H9 (cell line): ENCODE data around the gene PRR5L. TPM values are rescaled to one million over a fixed set of nuclear protein-coding genes. Genes with fewer than 3 reads are reported as not detected.

Experiments
- DNase-seq: peaks from one replicate; pipeline ENCODE4 v3.0.0-alpha.2; 2017
- H2AFZ ChIP-seq: one replicate; pipeline ENCODE4 v1.6.1; 2013; ENCODE audit warnings: mild to moderate bottlenecking, low read length, control low read depth, moderate library complexity
- H2AK5ac ChIP-seq: 2 replicates; pipeline ENCODE4 v1.6.1; 2013; ENCODE audit warnings: low read length, control low read depth, mixed read lengths; ENCODE audit not compliant: insufficient read length
- H2BK120ac ChIP-seq: one replicate; pipeline ENCODE4 v1.6.1; 2013; ENCODE audit warnings: low read depth, mild to moderate bottlenecking, low read length, control low read depth, inconsistent platforms; ENCODE audit not compliant: poor library complexity, severe bottlenecking
- H2BK12ac ChIP-seq: 2 replicates; pipeline ENCODE4 v1.6.1; 2013; ENCODE audit warnings: low read length, control low read depth, mixed read lengths, low read depth; ENCODE audit not compliant: insufficient read length
- H2BK15ac ChIP-seq: 2 replicates; pipeline ENCODE4 v1.6.1; 2013; ENCODE audit warnings: low read depth, low read length, control low read depth
- H2BK20ac ChIP-seq: one replicate; pipeline ENCODE4 v1.6.1; 2013; ENCODE audit warnings: low read depth, mild to moderate bottlenecking, low read length, control low read depth, inconsistent platforms; ENCODE audit not compliant: poor library complexity, severe bottlenecking
- H2BK5ac ChIP-seq: 2 replicates; pipeline ENCODE4 v1.6.1; 2013; ENCODE audit warnings: low read length, control low read depth, mixed read lengths; ENCODE audit not compliant: insufficient read length
- H3K14ac ChIP-seq: 2 replicates; pipeline ENCODE4 v1.6.1; 2013; ENCODE audit warnings: low read length, control low read depth; ENCODE audit not compliant: insufficient read depth
- H3K18ac ChIP-seq: 2 replicates; pipeline ENCODE4 v1.6.1; 2013; ENCODE audit warnings: low read depth, mild to moderate bottlenecking, mixed read lengths, low read length, control low read depth; ENCODE audit not compliant: insufficient read length
- H3K23ac ChIP-seq: 2 replicates; pipeline ENCODE4 v1.6.1; 2013; ENCODE audit warnings: low read length, control low read depth, mixed read lengths, low read depth; ENCODE audit not compliant: insufficient read length
- H3K23me2 ChIP-seq: 2 replicates; pipeline ENCODE4 v1.6.1; 2013; ENCODE audit warnings: low read depth, mild to moderate bottlenecking, mixed read lengths, low read length, control low read depth; ENCODE audit not compliant: insufficient read length, poor library complexity, severe bottlenecking
- H3K27ac ChIP-seq: 2 replicates; pipeline ENCODE4 v1.5.1; 2013; ENCODE audit warnings: low read length, control low read depth, mixed read lengths, low read depth; ENCODE audit not compliant: insufficient read length
- H3K27me3 ChIP-seq: 2 replicates; pipeline ENCODE4 v1.6.1; 2013; ENCODE audit warnings: low read length, control low read depth, inconsistent platforms; ENCODE audit not compliant: insufficient read depth
- H3K4ac ChIP-seq: 2 replicates; pipeline ENCODE4 v1.6.1; 2013; ENCODE audit warnings: low read depth, mild to moderate bottlenecking, control low read depth, inconsistent platforms, low read length, moderate library complexity
- H3K4me1 ChIP-seq: 2 replicates; pipeline ENCODE4 v1.6.1; 2013; ENCODE audit warnings: low read length, control low read depth, inconsistent platforms; ENCODE audit not compliant: insufficient read depth
- H3K4me2 ChIP-seq: 2 replicates; pipeline ENCODE4 v1.6.1; 2013; ENCODE audit warnings: low read length, control low read depth, mixed read lengths; ENCODE audit not compliant: insufficient read length, insufficient read depth
- H3K56ac ChIP-seq: 2 replicates; pipeline ENCODE4 v1.6.1; 2013; ENCODE audit warnings: low read depth, mild to moderate bottlenecking, mixed read lengths, low read length, control low read depth; ENCODE audit not compliant: insufficient read length
- H3K79me1 ChIP-seq: 2 replicates; pipeline ENCODE4 v1.6.1; 2013; ENCODE audit warnings: low read depth, mild to moderate bottlenecking, moderate library complexity, low read length, control low read depth, inconsistent platforms; ENCODE audit not compliant: insufficient read depth, poor library complexity, severe bottlenecking
- H3K79me2 ChIP-seq: 2 replicates; pipeline ENCODE4 v1.6.1; 2013; ENCODE audit warnings: low read length, control low read depth, inconsistent platforms; ENCODE audit not compliant: insufficient read depth
- H3K9ac ChIP-seq: 2 replicates; pipeline ENCODE4 v1.6.1; 2013; ENCODE audit warnings: low read length, control low read depth, mixed read lengths; ENCODE audit not compliant: insufficient read length; ENCODE audit errors: extremely low read depth
- H3K9me3 ChIP-seq: one replicate; pipeline ENCODE4 v1.6.1; 2013; ENCODE audit warnings: low read depth, low read length, inconsistent platforms; ENCODE audit not compliant: control insufficient read depth
- H3T11ph ChIP-seq: one replicate; pipeline ENCODE4 v1.6.1; 2013; ENCODE audit warnings: mild to moderate bottlenecking, low read length, control low read depth, inconsistent platforms
- H4K20me1 ChIP-seq: one replicate; pipeline ENCODE4 v1.6.1; 2013; ENCODE audit not compliant: control insufficient read depth, insufficient read length, insufficient read depth
- H4K5ac ChIP-seq: 2 replicates; pipeline ENCODE4 v1.6.1; 2013; ENCODE audit warnings: low read depth, mild to moderate bottlenecking, mixed read lengths, low read length, control low read depth; ENCODE audit not compliant: insufficient read length
- H4K8ac ChIP-seq: replicated peaks from 2 replicates; pipeline ENCODE4 v1.6.1; 2013; ENCODE audit warnings: low read length, control low read depth, mixed read lengths, low read depth; ENCODE audit not compliant: insufficient read length
- H4K91ac ChIP-seq: 2 replicates; pipeline ENCODE4 v1.6.1; 2013; ENCODE audit warnings: low read depth, mild to moderate bottlenecking, moderate library complexity, mixed read lengths, low read length, control low read depth; ENCODE audit not compliant: insufficient read length
- H3K27ac Mint-ChIP-seq, 3 experiments: 2 replicates in 2 of 3; 3 replicates in 1 of 3; pipeline ENCODE4 v1.8.0; 2020 to 2021; ENCODE audit warnings: mixed read lengths in 3 of 3, mild to moderate bottlenecking in 1 of 3, moderate library complexity in 1 of 3
- H3K27me3 Mint-ChIP-seq: 2 replicates; pipeline ENCODE4 v1.8.0; 2021; ENCODE audit warnings: low read depth, mild to moderate bottlenecking, moderate library complexity, mixed read lengths
- H3K36me3 Mint-ChIP-seq, 3 experiments: 2 replicates in 2 of 3; 3 replicates in 1 of 3; pipeline ENCODE4 v1.8.0; 2020 to 2021; ENCODE audit warnings: low read depth in 3 of 3, mixed read lengths in 3 of 3; ENCODE audit not compliant: insufficient read depth in 1 of 3
- H3K4me1 Mint-ChIP-seq, 2 experiments: 2 replicates each; pipeline ENCODE4 v1.8.0; 2020; ENCODE audit warnings: mixed read lengths in 2 of 2
- H3K4me3 Mint-ChIP-seq, 2 experiments: 2 replicates in 1 of 2; 3 replicates in 1 of 2; pipeline ENCODE4 v1.8.0; 2020 to 2021; ENCODE audit warnings: mild to moderate bottlenecking in 2 of 2, mixed read lengths in 2 of 2, moderate library complexity in 1 of 2
- H3K9me3 Mint-ChIP-seq, 2 experiments: 2 replicates in 1 of 2; 3 replicates in 1 of 2; pipeline ENCODE4 v1.8.0; 2020; ENCODE audit warnings: mild to moderate bottlenecking in 2 of 2, mixed read lengths in 2 of 2, moderate library complexity in 1 of 2
- WGBS: extraction: QIAGEN DNeasy Blood & Tissue Kit; methylation state at CpG from one replicate; pipeline ENCODE4 v1.1.7; 2013; ENCODE audit warnings: missing lambda C conversion rate, low lambda C conversion rate, mixed read lengths; ENCODE audit not compliant: insufficient read length; ENCODE audit errors: extremely low coverage; 5-methylcytosine and 5-hydroxymethylcytosine counted together
- total RNA-seq: library from RNA; stranded (reverse); gene quantifications from 2 replicates; pipeline ENCODE4 v1.2.1, GENCODE V29; 2021
- TF ChIP-seq, protein P1 (sequence below): fragments of 200-600 bp; sonication (generic); conservative IDR thresholded peaks from 3 replicates; pipeline ENCODE4 v1.8.0; 2021; ENCODE audit warnings: antibody characterized with exemption, mild to moderate bottlenecking

The PRR5L gene
- total RNA-seq, 1 experiment from 2014 or later = 5.6 TPM

DNA sequence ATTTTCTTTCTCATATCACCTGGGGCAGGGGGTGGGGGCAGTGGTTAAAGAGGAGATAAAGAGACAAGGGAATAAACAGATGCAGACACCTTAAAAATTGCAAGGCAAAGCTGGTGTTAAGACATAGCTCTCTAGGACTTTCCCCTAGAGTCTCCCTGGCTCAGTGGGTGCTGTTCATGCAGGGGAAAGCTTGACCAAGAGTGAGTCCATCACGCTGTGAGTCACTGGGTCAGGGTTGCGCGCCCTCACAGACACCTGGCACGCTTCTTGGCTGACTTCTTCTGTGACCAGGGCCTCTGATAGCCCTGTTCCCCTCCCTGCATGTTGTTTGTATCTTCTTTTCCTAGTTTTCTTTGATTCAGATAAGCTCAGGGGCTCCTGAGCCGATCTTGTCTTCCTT, 38.7 kb upstream of the PRR5L start:
- TF ChIP-seq, protein P1, sequence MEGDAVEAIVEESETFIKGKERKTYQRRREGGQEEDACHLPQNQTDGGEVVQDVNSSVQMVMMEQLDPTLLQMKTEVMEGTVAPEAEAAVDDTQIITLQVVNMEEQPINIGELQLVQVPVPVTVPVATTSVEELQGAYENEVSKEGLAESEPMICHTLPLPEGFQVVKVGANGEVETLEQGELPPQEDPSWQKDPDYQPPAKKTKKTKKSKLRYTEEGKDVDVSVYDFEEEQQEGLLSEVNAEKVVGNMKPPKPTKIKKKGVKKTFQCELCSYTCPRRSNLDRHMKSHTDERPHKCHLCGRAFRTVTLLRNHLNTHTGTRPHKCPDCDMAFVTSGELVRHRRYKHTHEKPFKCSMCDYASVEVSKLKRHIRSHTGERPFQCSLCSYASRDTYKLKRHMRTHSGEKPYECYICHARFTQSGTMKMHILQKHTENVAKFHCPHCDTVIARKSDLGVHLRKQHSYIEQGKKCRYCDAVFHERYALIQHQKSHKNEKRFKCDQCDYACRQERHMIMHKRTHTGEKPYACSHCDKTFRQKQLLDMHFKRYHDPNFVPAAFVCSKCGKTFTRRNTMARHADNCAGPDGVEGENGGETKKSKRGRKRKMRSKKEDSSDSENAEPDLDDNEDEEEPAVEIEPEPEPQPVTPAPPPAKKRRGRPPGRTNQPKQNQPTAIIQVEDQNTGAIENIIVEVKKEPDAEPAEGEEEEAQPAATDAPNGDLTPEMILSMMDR = no peak
- H2BK15ac ChIP-seq = no peak overlapping the region
- Mint-ChIP-seq H3K27me3 (peaks cover 38% of the 10 kb centered on the region), H3K9me3 (no peaks in the 10 kb centered on the region), H3K36me3 (peaks cover 0 to 4% (median 0%) of the 10 kb centered on the region in 3 experiments; a peak in 3 of 7 replicates), H3K4me1 (peaks cover 13 to 21% of the 10 kb centered on the region in 2 experiments), H3K27ac (no peak overlapping the region), H3K4me3 (no peak overlapping the region)
- H3K79me1 ChIP-seq = no peaks in the 10 kb centered on the region
- no peak overlapping the region for H3K4me2 ChIP-seq
- no peak overlapping the region for H3K14ac ChIP-seq
- H2BK120ac ChIP-seq = no peak overlapping the region
- DNase-seq = no peak
- H3K23ac ChIP-seq = no peak overlapping the region
- no peaks in the 10 kb centered on the region for H3K23me2 ChIP-seq
- no peak overlapping the region for H2AK5ac ChIP-seq
- no peak overlapping the region for H2BK20ac ChIP-seq
- no peaks in the 10 kb centered on the region; the same call in 1 of the 2 replicates for H3K27me3 ChIP-seq
- H4K20me1 ChIP-seq = no peaks in the 10 kb centered on the region
- no peak overlapping the region for H3K9ac ChIP-seq
- H4K8ac ChIP-seq = no peak overlapping the region
- no peak overlapping the region for H2BK5ac ChIP-seq
- H3T11ph ChIP-seq = no peak overlapping the region
- H4K5ac ChIP-seq = no peak overlapping the region
- H3K9me3 ChIP-seq = peaks cover 5% of the 10 kb centered on the region
- H3K56ac ChIP-seq = no peak overlapping the region
- no peak overlapping the region for H4K91ac ChIP-seq
- no CpG with 5 or more reads among the region's 5 CpGs for WGBS
- no peak overlapping the region for H3K18ac ChIP-seq
- H3K79me2 ChIP-seq = no peaks in the 10 kb centered on the region
- H2BK12ac ChIP-seq = no peak overlapping the region
- H3K27ac ChIP-seq = no peak overlapping the region
- H3K4ac ChIP-seq = no peak overlapping the region
- no peaks in the 10 kb centered on the region for H3K4me1 ChIP-seq
- H2AFZ ChIP-seq = no peak overlapping the region
